Fibroblast of skin of right quadriceps (primary cell): ENCODE data around the gene CLDN22.

Experiments
- DNase-seq: peaks from one replicate; pipeline ENCODE4 v3.0.0-alpha.2; 2013

CLDN22 gene

GRCh38 chr4:183318656-183319055 is 1.4 kb downstream of the CLDN22 start:
- no peak for DNase-seq

DNA sequence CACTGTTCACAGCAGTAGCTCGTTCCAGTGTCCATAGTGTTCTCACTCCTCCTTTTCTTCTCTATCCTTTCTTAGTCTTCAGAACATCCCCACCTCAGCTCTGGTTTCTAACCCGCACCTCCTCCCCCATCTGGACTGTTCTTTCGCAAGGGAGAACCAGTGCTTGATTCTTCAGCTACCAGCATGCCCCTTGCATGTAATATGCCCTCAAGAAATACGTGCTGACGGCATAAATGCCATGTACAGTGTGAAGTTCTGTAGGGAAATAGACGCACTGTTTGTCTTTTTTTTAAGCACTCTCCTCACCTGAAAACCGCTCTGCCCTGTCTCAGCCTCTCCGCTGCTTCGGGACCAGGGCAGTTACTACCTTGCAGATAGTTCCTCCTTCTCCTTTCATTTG is 5.3 kb downstream of the CLDN22 start:
- DNase-seq, result no peak

GRCh38 chr4:183314336-183314735 is 5.7 kb downstream of the CLDN22 start:
- DNase-seq, result no peak

DNA sequence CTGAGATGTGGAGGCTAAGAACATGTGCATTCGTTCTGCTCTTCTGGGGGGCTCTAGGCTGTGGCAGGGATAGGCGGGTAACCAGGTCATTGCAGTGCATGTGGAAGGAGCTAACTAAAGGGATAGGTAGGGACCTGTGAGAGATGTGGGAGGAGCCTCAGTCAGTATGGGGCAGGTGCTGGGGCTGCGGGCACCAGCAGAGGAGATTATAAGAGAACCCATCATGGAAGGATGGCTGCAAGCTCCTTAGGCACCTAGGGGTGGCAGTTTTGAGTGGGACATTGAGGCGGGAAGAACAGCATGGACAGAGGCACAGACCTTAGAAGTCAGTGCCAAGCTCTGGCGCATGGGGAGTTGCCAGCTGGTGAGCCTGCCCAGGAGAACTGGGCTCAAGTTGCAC is 7.2 kb downstream of the CLDN22 start:
- DNase-seq, result no peak

DNA sequence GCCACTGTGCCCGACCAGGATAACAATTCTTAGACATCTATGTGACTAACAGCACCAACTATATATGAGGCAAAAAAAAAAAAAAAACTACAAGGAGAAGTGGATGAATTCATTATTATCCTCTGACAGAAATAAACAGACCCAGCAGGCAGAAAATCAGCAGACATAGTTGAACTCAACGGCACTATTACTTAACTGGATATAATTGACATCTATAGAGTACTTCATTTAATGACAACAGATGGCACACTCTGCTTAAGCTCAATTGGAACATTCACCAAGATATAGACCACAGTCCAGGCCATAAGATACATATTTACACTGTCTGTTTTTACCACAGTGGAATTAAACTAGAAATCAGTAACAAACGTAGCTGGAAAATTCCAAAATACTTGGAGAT is 13.3 kb downstream of the CLDN22 start:
- DNase-seq, result no peak

DNA sequence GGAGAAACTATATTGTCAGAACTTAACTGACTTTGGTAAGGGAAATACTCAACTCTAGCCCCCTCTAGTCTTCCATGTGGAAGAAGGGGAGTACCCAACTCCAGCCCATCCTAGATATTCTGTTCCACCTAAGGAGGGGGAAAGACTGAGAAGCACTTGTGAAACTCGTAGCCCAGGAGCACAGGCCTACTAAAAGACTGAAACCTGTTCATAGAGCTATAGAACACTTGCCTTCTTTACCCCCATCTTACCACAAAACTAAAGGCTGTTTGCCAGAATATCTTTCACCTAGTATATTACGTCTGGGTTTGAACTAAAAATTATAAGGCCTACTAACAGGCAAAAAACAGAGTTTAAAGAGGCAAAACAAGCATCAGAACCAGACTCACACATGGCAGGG is 15.5 kb downstream of the CLDN22 start:
- DNase-seq, result no peak

GRCh38 chr4:183304067-183304466 is 16.0 kb downstream of the CLDN22 start:
- DNase-seq, result no peak

GRCh38 chr4:183303301-183303700 is 16.8 kb downstream of the CLDN22 start:
- DNase-seq, result no peak

DNA sequence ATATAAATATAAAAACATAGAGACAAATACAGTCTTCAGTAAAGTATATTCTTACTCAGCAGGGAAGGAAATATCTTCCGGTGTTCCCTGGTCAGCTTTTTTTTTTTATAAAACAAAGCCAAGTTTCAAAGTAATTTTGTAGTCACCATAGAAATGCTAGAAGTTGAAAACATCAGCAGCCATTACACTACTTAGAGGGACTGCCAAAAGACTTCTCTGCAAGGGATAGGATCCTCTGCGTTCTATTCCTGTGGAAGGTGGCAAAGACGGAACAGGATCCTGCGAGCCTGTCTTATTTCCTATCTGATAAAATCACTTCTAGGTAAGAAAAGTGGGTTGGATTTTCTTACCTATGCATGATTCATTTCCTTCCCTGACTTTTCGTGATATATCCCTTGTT is 19.4 kb downstream of the CLDN22 start:
- DNase-seq, result no peak

DNA sequence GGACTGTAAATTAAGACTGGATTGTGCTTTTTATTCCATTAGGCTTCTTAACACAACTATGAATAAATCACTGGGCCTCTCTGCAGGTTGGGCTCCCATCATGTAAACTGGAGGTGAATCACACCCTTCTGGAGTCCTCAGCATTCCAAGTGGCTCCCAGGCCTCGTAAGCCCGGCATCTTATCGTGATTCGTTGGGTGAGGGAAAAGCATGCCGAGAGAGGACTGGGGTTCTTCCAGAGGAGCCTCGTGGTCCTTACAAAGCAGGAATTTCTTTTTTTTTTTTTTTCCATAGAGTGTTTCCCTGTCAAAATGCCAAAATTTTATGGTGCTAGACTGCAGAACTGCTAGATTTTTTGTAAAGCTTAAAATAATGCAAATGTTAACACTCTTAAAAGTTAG is 20.0 kb downstream of the CLDN22 start:
- peak; percentile 59 for DNase-seq

DNA sequence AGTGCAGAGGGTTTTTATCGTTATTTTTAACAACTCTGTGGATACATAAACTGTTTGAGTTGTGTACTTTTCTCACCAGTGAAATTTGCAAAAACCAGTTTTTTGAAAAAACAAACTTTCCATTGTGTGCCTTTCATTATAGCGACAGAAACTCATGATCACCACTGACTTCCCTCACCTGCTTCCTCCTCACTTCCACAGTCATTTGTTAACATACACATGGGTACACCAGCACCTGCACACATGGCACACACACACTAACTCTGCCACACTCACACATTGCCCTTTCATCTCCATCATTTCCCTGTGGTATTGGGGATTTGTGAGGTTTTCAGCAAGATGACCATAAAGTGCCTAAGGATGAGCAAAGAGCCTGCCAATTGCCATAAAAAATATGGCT is 20.6 kb downstream of the CLDN22 start:
- no peak for DNase-seq

- DNase-seq, result no peak
Observed at GRCh38 chr4:183297675-183298074, 22.4 kb downstream of the CLDN22 start.

DNA sequence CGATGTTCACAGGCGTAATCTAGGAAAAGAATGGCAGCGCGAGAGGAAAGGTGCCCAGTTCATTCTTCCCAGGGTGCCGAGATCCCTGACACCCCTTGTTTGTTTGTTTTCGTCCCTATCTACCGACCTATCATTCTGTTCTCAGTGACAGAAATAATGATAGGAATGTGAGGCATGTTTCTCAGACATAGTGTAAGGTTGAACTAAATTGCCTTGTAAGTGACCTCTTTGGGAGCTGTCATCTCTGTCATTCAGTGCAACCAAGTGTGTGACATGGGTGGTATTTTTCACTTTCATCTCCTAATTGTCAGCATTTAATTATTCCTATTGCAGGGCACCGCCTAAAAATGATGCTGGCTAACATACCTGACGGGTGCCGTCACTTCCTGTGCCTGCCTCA is 24.4 kb downstream of the CLDN22 start:
- DNase-seq, result no peak

- no peak for DNase-seq
Observed at GRCh38 chr4:183291070-183291469, 29.0 kb downstream of the CLDN22 start.

GRCh38 chr4:183289688-183290087 is 30.4 kb downstream of the CLDN22 start:
- DNase-seq, result no peak

DNA sequence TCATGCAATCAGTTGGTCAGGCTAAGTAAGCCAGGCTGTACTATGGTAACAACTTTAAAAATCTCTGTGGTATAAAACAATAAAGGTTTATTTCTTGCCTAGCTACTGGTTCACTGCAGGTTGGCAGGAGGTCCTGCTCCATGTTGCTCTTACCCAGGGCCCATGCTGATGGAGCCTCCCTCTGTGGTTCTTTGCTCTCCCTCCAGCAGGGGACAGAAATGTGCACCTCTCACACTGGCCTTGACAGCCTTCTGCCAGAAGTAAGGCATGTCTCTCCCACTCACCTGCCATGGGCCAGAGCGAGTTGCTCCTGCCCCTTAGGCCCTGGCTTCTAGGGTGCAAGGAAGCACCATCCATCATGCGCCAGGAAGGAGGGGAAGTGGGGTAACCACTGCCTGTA is 31.1 kb downstream of the CLDN22 start:
- no peak for DNase-seq

GRCh38 chr4:183287677-183288076 is 32.4 kb downstream of the CLDN22 start:
- no peak for DNase-seq

DNA sequence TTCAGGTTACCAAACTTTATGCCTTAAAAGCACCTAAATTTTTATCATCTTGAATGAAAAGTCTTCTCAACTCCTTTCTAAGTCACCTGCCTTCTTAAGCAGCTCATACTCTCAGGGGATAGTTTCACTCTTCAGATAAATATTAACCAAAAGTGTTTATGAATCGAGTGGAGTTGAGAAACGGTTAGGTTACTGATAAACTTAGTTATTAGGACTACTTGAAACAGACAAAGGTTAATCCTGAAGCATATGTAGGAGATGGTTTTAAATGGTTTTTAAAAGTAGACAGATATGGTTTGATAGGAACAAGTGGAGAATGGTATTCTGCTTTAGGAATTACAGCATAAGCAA is 32.8 kb downstream of the CLDN22 start:
- no peak for DNase-seq

- no peak for DNase-seq
Observed at GRCh38 chr4:183286590-183287308, 33.3 kb downstream of the CLDN22 start.

DNA sequence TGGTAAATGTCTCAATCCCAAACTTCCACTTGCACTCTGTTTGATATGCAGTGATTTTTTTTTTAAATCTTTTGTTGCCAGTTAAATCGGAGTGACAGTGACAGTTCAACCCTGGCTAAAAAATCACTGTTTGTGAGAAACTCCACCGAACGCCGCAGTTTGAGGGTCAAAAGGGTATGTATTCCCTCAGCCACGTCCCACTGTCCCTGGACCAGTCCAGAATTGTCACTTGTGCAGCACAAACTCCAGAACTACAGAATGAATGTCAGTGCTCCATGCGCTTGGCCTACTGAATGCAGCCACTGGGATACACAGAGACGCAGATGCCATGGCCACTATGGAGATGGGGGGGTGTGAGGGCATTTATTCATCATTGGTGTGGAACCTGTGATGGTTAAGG is 34.2 kb downstream of the CLDN22 start:
- no peak for DNase-seq

DNA sequence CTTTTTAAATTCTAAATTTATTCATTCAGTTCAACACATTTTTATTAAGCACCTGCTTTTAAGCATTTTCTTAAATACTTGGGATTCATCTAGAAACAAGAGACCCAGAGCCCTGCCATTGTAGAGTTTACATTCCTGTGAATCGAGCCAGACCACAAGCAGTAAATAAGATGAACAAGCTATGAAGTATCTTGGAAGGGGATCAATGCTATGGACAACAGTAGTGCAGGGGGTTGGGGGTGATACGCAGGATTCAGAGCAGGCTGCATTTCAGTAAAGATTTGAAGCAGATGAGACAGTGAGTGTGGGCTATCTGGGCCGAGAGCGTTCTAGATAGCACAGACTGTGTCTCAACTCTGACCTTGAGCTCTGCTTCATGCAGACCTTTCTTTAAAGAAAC is 35.1 kb downstream of the CLDN22 start:
- DNase-seq, result peak; percentile 92

- no peak for DNase-seq
Observed at GRCh38 chr4:183284258-183284785, 35.8 kb downstream of the CLDN22 start.

GRCh38 chr4:183276106-183276505 is 44.0 kb downstream of the CLDN22 start:
- no peak for DNase-seq

DNA sequence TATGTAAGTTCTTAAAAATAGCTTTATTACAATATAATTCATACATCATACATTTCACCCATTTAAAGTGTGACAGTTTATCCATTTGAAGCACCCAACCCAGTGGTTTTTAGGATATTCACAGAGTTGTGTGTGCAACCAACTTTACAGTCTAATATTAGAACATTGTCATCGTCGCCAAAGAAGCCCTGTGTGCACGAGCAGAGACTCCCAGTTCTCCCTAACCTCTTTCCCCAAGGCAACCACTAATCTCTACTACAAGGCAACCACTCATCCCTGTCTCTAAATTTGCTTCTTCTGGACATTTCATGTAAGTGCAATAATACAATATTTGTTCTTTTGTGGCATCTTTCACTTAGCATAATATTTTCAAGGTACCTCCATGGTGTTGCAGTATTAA is 47.7 kb downstream of the CLDN22 start:
- no peak for DNase-seq

- no peak for DNase-seq
Observed at GRCh38 chr4:183268556-183268955, 51.5 kb downstream of the CLDN22 start.
